HEK293 (cell line): ENCODE results near the gene ABLIM2.

Experiments used
- BCL11A ChIP-seq: fragments of 450-650 bp; formaldehyde crosslinking; IDR thresholded peaks from 2 replicates; pipeline ENCODE4 v1.5.1; 2016; ENCODE audit warnings: low read depth, missing biosample characterization, missing genetic modification characterization
- KLF10 ChIP-seq: fragments of 450-650 bp; IDR thresholded peaks from 2 replicates; pipeline ENCODE4 v1.5.1; 2018; ENCODE audit warnings: missing biosample characterization, mild to moderate bottlenecking, missing genetic modification characterization
- KLF17 ChIP-seq: fragments of 450-650 bp; formaldehyde crosslinking; IDR thresholded peaks from 2 replicates; pipeline ENCODE4 v1.5.1; 2016; ENCODE audit warnings: missing biosample characterization, missing genetic modification characterization
- YY1 ChIP-seq: fragments of 450-650 bp; formaldehyde crosslinking; IDR thresholded peaks from 2 replicates; pipeline ENCODE4 v1.5.1; 2018; ENCODE audit warnings: missing biosample characterization, missing genetic modification characterization
- ZNF266 ChIP-seq: fragments of 450-650 bp; formaldehyde crosslinking; IDR thresholded peaks from 2 replicates; pipeline ENCODE4 v1.5.1; 2016; ENCODE audit warnings: missing biosample characterization, missing genetic modification characterization, low read depth
- ZNF280D ChIP-seq: fragments of 450-650 bp; formaldehyde crosslinking; IDR thresholded peaks from 2 replicates; pipeline ENCODE4 v1.5.1; 2016; ENCODE audit warnings: missing biosample characterization, missing genetic modification characterization
- ZNF423 ChIP-seq: fragments of 450-650 bp; formaldehyde crosslinking; IDR thresholded peaks from 2 replicates; pipeline ENCODE4 v1.5.1; 2016; ENCODE audit warnings: missing biosample characterization, missing genetic modification characterization
- ZNF830 ChIP-seq: fragments of 450-650 bp; IDR thresholded peaks from 2 replicates; pipeline ENCODE4 v1.5.0; 2018; ENCODE audit warnings: missing biosample characterization, missing genetic modification characterization, low read depth, mild to moderate bottlenecking, moderate library complexity
- ZSCAN30 ChIP-seq: fragments of 450-650 bp; IDR thresholded peaks from 2 replicates; pipeline ENCODE4 v1.5.1; 2018; ENCODE audit warnings: missing biosample characterization, mild to moderate bottlenecking, missing genetic modification characterization, moderate library complexity
- ZSCAN5A ChIP-seq: fragments of 450-650 bp; formaldehyde crosslinking; IDR thresholded peaks from 2 replicates; pipeline ENCODE4 v1.5.1; 2016; ENCODE audit warnings: missing biosample characterization, missing genetic modification characterization
- TF ChIP-seq, protein P1 (sequence below): fragments of 450-650 bp; formaldehyde crosslinking; IDR thresholded peaks from 2 replicates; pipeline ENCODE4 v1.5.1; 2016; ENCODE audit warnings: missing biosample characterization, missing genetic modification characterization
- TF ChIP-seq, protein P2 (sequence below): fragments of 450-650 bp; formaldehyde crosslinking; conservative IDR thresholded peaks from 2 replicates; pipeline ENCODE4 v1.5.1; 2016; ENCODE audit warnings: low read depth, missing biosample characterization, missing genetic modification characterization
- TF ChIP-seq, protein P3 (sequence below): fragments of 450-650 bp; formaldehyde crosslinking; IDR thresholded peaks from 2 replicates; pipeline ENCODE4 v1.5.1; 2016; ENCODE audit warnings: missing biosample characterization, missing genetic modification characterization

GRCh38 chr4:8108991-8109390 lies 49.6 kb downstream of the ABLIM2 start:
- TF ChIP-seq KLF17 (tag by site-specific recombination) (no peak), ZSCAN30 (no peak), KLF10 (tag by site-specific recombination) (no peak), YY1 (tag by site-specific recombination) (no peak), ZSCAN5A (tag by site-specific recombination) (no peak), ZNF423 (tag by site-specific recombination) (no peak), ZNF830 (tag by site-specific recombination) (no peak), BCL11A (no peak), ZNF266 (no peak), ZNF280D (no peak)
- TF ChIP-seq, protein P1, sequence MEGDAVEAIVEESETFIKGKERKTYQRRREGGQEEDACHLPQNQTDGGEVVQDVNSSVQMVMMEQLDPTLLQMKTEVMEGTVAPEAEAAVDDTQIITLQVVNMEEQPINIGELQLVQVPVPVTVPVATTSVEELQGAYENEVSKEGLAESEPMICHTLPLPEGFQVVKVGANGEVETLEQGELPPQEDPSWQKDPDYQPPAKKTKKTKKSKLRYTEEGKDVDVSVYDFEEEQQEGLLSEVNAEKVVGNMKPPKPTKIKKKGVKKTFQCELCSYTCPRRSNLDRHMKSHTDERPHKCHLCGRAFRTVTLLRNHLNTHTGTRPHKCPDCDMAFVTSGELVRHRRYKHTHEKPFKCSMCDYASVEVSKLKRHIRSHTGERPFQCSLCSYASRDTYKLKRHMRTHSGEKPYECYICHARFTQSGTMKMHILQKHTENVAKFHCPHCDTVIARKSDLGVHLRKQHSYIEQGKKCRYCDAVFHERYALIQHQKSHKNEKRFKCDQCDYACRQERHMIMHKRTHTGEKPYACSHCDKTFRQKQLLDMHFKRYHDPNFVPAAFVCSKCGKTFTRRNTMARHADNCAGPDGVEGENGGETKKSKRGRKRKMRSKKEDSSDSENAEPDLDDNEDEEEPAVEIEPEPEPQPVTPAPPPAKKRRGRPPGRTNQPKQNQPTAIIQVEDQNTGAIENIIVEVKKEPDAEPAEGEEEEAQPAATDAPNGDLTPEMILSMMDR (tag by site-specific recombination) = no peak
- TF ChIP-seq, protein P2, sequence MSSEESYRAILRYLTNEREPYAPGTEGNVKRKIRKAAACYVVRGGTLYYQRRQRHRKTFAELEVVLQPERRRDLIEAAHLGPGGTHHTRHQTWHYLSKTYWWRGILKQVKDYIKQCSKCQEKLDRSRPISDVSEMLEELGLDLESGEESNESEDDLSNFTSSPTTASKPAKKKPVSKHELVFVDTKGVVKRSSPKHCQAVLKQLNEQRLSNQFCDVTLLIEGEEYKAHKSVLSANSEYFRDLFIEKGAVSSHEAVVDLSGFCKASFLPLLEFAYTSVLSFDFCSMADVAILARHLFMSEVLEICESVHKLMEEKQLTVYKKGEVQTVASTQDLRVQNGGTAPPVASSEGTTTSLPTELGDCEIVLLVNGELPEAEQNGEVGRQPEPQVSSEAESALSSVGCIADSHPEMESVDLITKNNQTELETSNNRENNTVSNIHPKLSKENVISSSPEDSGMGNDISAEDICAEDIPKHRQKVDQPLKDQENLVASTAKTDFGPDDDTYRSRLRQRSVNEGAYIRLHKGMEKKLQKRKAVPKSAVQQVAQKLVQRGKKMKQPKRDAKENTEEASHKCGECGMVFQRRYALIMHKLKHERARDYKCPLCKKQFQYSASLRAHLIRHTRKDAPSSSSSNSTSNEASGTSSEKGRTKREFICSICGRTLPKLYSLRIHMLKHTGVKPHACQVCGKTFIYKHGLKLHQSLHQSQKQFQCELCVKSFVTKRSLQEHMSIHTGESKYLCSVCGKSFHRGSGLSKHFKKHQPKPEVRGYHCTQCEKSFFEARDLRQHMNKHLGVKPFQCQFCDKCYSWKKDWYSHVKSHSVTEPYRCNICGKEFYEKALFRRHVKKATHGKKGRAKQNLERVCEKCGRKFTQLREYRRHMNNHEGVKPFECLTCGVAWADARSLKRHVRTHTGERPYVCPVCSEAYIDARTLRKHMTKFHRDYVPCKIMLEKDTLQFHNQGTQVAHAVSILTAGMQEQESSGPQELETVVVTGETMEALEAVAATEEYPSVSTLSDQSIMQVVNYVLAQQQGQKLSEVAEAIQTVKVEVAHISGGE (tag by site-specific recombination) = no peak
- TF ChIP-seq, protein P3, sequence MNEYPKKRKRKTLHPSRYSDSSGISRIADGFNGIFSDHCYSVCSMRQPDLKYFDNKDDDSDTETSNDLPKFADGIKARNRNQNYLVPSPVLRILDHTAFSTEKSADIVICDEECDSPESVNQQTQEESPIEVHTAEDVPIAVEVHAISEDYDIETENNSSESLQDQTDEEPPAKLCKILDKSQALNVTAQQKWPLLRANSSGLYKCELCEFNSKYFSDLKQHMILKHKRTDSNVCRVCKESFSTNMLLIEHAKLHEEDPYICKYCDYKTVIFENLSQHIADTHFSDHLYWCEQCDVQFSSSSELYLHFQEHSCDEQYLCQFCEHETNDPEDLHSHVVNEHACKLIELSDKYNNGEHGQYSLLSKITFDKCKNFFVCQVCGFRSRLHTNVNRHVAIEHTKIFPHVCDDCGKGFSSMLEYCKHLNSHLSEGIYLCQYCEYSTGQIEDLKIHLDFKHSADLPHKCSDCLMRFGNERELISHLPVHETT = no peak
